HG02870 (cell line): ENCODE measurements around the gene STK38L.

Source experiments
- ATAC-seq: cut with Tn5 transposase; IDR thresholded peaks from one replicate; pipeline ENCODE4 v1.9.1; 2021; ENCODE audit warnings: mild to moderate bottlenecking, moderate library complexity; ENCODE audit not compliant: unreplicated experiment

Gene STK38L

GRCh38 chr12:27272373-27273028 is 28.4 kb downstream of the STK38L start:
- no peak for ATAC-seq

GRCh38 chr12:27273114-27273513 is 29.0 kb downstream of the STK38L start:
- no peak for ATAC-seq

DNA sequence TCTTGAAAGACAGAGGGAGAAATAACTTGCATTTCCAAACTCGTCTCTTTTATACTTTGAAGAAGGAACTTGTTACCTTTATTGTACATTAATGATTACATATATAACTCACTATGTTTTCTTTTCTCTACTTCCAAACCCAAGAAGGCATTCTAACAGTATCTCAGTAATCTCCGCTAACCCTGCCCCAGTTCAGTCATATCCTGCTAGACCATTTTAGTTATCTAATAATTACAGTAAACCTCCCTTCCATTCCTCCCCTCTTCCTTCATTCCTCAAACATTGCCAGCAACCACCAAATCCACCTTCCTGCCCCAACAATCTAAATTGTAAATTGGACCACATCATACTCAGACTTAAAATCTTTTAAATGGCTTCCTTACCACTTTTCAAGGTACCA is 30.6 kb downstream of the STK38L start:
- no peak for ATAC-seq

DNA sequence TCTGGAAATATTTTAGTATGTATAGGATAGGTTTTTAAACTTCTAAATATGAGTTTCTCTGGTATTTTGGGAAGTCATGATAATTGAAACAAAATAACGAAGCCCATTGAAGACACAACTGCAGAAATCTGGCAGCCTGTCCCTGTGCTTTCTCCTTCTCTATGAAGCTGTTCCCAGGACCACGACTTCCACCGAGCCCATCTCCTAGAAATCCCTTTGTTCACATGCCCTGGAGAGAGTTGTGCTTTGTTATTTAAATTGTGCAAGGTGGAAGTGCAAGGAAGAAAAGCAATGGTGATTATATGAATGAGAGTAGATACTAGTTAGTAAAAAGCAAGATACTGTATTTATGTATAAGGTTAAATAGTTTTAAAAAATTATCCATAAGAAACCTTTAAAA is 32.2 kb downstream of the STK38L start:
- no peak for ATAC-seq

GRCh38 chr12:27277846-27278260 is 33.8 kb downstream of the STK38L start:
- peak; percentile 93 for ATAC-seq

DNA sequence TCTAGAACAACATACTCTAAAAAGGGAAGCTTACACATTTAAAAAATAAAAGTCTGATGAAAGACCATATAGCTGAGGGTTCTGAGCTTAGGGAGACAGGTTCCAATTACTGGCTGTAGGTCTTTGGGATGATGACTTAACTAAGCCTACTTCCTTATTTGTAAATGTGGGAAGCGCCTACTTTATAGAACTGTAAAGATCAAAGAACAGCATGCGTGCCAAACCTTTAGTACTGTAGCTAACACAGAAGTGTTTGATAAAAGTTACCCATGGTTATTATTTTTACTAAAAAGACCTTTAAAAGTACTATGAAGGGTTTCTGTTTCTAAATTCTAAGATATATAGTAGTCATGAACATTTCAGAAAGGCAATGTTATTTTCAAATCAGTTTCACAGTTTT is 35.7 kb downstream of the STK38L start:
- ATAC-seq, result no peak

GRCh38 chr12:27280412-27280811 is 36.3 kb downstream of the STK38L start:
- no peak for ATAC-seq

DNA sequence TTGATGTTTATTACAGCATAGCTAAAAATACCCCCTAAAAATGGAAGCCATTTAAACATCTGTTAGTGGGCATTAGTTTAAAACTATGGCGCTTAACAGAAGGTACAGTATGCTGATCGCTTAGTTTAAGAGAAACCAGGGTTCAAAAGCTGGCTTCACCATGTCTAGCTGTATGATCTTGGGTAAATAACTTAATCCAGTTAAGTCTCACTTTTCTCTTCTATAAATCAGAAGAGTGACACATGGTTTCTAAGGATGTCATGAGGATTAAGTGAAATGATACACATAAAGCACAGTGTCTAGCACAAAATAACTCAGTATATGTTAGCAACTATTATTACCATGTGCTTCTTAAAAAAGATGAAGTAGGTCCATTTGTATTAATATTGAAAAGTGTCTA is 38.7 kb downstream of the STK38L start:
- no peak for ATAC-seq

- no peak for ATAC-seq
These were observed 39.9 kb downstream of the STK38L start for GRCh38 chr12:27284021-27284420.

- ATAC-seq, result peak; percentile 55
These were observed 40.7 kb downstream of the STK38L start for GRCh38 chr12:27284751-27285150.

DNA sequence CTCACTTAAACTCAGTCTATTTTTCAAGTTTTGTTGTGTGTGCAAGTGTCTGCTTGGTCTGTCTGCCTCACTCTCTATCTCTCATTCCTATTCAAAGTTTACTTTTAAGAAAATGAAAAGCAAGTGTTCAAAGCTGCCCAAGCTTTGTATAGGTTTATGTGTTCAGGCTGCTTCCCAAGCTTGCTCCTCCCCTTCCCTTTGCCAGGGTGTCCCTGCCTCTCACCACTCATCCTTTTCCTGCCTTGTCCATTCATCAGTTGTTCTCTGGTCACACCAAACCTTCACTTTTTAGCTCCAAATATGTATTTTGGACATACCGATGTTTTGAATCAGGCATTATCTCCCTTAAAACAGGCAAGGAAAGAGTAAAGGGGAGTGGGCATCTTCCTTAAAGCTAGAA is 41.3 kb downstream of the STK38L start:
- ATAC-seq, result no peak

DNA sequence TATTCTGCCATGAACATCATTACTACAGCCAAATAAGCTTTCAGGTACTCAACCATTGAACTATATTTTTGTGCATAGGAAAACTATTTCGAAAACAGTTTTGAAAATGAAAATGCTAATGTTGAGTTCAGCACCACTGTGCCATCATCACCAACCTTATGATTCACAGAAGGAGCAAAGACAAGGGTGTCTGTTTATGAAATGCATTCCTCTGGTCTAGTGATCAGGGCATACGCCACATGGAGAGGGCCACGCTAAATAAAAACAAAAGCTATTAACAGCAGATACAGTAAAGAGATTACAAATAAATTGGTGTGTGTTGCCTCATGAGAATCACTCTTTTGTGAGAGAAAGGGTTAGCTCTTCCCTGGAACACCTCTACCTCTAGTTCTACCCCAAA is 45.3 kb downstream of the STK38L start:
- ATAC-seq, result no peak

GRCh38 chr12:27290501-27291168 is 46.5 kb downstream of the STK38L start:
- no peak for ATAC-seq

GRCh38 chr12:27291862-27292261 is 47.8 kb downstream of the STK38L start:
- ATAC-seq, result no peak

- ATAC-seq, result no peak
These were observed 48.6 kb downstream of the STK38L start for GRCh38 chr12:27292718-27293117.

GRCh38 chr12:27293463-27293862 is 49.4 kb downstream of the STK38L start:
- no peak for ATAC-seq

GRCh38 chr12:27296674-27297073 is 52.6 kb downstream of the STK38L start:
- no peak for ATAC-seq

- ATAC-seq, result no peak
These were observed 53.5 kb downstream of the STK38L start for GRCh38 chr12:27297566-27297965.

GRCh38 chr12:27299102-27299501 is 55.0 kb downstream of the STK38L start:
- no peak for ATAC-seq

- no peak for ATAC-seq
These were observed 56.1 kb downstream of the STK38L start for GRCh38 chr12:27300226-27300625.

DNA sequence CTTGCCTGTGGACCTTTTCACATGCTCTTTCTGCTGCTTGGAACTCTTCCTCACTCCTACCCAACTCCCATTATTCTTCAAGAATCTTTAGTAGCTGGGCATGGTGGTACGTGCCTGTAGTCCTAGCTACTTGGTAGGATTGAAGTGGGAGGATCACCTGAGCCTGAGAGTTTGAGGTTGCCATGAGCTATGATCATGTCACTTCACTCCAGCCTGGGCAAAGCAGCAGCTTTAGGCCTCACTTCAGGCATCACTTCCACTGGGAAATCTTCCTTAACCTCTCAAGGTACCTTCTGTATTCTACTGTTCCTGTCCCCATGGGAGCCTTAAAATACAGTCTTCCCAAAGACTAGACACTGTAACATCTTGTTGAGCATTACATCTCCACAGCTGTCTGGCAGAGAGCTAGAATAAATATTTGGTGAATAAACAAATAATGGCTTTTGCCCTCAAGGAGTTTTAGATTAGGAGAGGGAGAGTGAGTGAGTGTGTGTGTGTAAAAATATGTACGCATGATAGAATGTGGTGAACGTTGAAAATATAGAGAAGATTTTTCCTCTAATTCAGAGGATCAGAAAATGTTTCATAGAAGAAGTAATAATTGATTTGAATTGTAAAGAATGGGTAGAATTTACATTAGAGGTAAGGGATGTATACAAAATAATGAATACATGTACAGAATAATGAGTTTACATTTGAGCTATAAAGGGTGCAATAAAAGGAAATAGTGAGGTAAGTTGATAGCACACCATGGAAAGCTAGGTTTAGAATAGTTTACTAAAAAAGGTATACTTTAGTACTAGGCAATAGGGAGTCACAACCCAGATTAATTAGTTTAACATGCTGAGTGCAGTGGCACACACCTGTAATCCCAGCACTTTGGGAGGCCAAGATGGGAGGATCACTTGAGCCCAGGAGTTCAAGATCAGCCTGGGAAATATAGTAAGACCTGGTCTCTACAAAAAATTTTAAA is 59.3 kb downstream of the STK38L start:
- no peak for ATAC-seq

GRCh38 chr12:27304856-27305255 is 60.8 kb downstream of the STK38L start:
- no peak for ATAC-seq
